Fibroblast of skin of right biceps (primary cell): ENCODE results near the gene KANSL2.
"Not testable (repeated sequence)": the region's sequence is repeated elsewhere in the genome, so short reads cannot be mapped to it uniquely, and the experiment has no call there.

Experiments used
- DNase-seq: peaks from one replicate; pipeline ENCODE4 v3.0.0-alpha.2; 2013

KANSL2 gene

GRCh38 chr12:48681710-48682532 is at the start of gene KANSL2:
KANSL2 (minus strand) TSS chr12:48682238; CDS start chr12:48681632, 606 bp downstream.
- peak; percentile 99 for DNase-seq

GRCh38 chr12:48728807-48729206 is 46.8 kb upstream of the KANSL2 start:
- DNase-seq: no peak

- not testable (repeated sequence) for DNase-seq
Observed at GRCh38 chr12:48720737-48721136, 38.7 kb upstream of the KANSL2 start.

- not testable (repeated sequence) for DNase-seq
Observed at GRCh38 chr12:48720171-48720570, 38.1 kb upstream of the KANSL2 start.

GRCh38 chr12:48719002-48719401 is 37.0 kb upstream of the KANSL2 start:
- not testable (repeated sequence) for DNase-seq

GRCh38 chr12:48717252-48717695 is 35.2 kb upstream of the KANSL2 start:
- DNase-seq: peak; percentile 4

GRCh38 chr12:48716493-48717251 is 34.6 kb upstream of the KANSL2 start, which contains the start of gene CCNT1:
CCNT1 (minus strand) TSS chr12:48716707; CDS start chr12:48716675, 32 bp downstream.
- peak; percentile 100 for DNase-seq

- no peak for DNase-seq
Observed at GRCh38 chr12:48716168-48716492, 34.1 kb upstream of the KANSL2 start.

- DNase-seq: no peak
Observed at GRCh38 chr12:48712209-48712608, 30.2 kb upstream of the KANSL2 start.

GRCh38 chr12:48698822-48699221 is 16.8 kb upstream of the KANSL2 start:
- DNase-seq: not testable (repeated sequence)

GRCh38 chr12:48696626-48697025 is 14.6 kb upstream of the KANSL2 start:
- DNase-seq: no peak

GRCh38 chr12:48695859-48696258 is 13.8 kb upstream of the KANSL2 start:
- DNase-seq: no peak

GRCh38 chr12:48694038-48694437 is 12.0 kb upstream of the KANSL2 start:
- no peak for DNase-seq

- no peak for DNase-seq
Observed at GRCh38 chr12:48693572-48693971, 11.5 kb upstream of the KANSL2 start.

- no peak for DNase-seq
Observed at GRCh38 chr12:48691826-48692487, 9.9 kb upstream of the KANSL2 start.

- DNase-seq: no peak
Observed at GRCh38 chr12:48690990-48691389, 9.0 kb upstream of the KANSL2 start.

GRCh38 chr12:48690436-48690835 is 8.4 kb upstream of the KANSL2 start:
- no peak for DNase-seq

GRCh38 chr12:48688836-48689235 is 6.8 kb upstream of the KANSL2 start:
- DNase-seq: no peak

- no peak for DNase-seq
Observed at GRCh38 chr12:48687592-48687991, 5.6 kb upstream of the KANSL2 start.

- no peak for DNase-seq
Observed at GRCh38 chr12:48686615-48687334, 4.7 kb upstream of the KANSL2 start.

- no peak for DNase-seq
Observed at GRCh38 chr12:48686037-48686595, 4.1 kb upstream of the KANSL2 start.

GRCh38 chr12:48683534-48683933 is 1.5 kb upstream of the KANSL2 start:
- no peak for DNase-seq
